Activated CD8-positive, alpha-beta T cell treated with anti-CD3 and anti-CD28 coated beads, Interleukin-2, amount 10 ng/mL, durations not matched to agents 7 days and 5 days (primary cell): ENCODE measurements around the gene TMIGD2. TPM values are rescaled to one million over a fixed set of nuclear protein-coding genes. Genes with fewer than 3 reads are reported as not detected.

Source experiments
- ATAC-seq: fragments of 150-1000 bp; cut with Tn5 transposase; one replicate; pipeline ENCODE4 v1.10.0; 2021; ENCODE audit warnings: moderate library complexity
- CTCF ChIA-PET: fragments of 350-600 bp; sonication (Branson Sonifier 250); formaldehyde crosslinking; loops from one replicate; lab custom pipeline; 2021; ENCODE audit warnings: antibody characterized with exemption; lab: Charles Lee
- POLR2A ChIA-PET: fragments of 350-600 bp; sonication (Branson Sonifier 250); formaldehyde crosslinking; loops from one replicate; lab custom pipeline; 2021; ENCODE audit warnings: antibody characterized with exemption; lab: Charles Lee
- DNase-seq: peaks from one replicate; pipeline ENCODE4 v3.0.0-alpha.2; 2020
- H3K27ac Mint-ChIP-seq: one replicate; pipeline ENCODE4 v1.8.0; 2021; ENCODE audit warnings: mild to moderate bottlenecking, mixed read lengths
- H3K27me3 Mint-ChIP-seq: one replicate; pipeline ENCODE4 v1.8.0; 2021; ENCODE audit warnings: low read depth, mixed read lengths
- H3K36me3 Mint-ChIP-seq: one replicate; pipeline ENCODE4 v1.8.0; 2021; ENCODE audit warnings: low read depth, mixed read lengths
- H3K4me1 Mint-ChIP-seq: one replicate; pipeline ENCODE4 v1.8.0; 2021; ENCODE audit warnings: low read depth, mixed read lengths
- H3K4me3 Mint-ChIP-seq: one replicate; pipeline ENCODE4 v1.8.0; 2021; ENCODE audit warnings: mild to moderate bottlenecking, mixed read lengths
- H3K9me3 Mint-ChIP-seq: one replicate; pipeline ENCODE4 v1.8.0; 2022; ENCODE audit warnings: mixed read lengths; ENCODE audit not compliant: insufficient read depth
- total RNA-seq, 2 experiments: library from RNA; stranded (reverse); gene quantifications; one replicate each; pipeline ENCODE4 v1.2.3, GENCODE V29; 2021

The TMIGD2 gene
- total RNA-seq, 2 experiments from 2014 or later: 35.9 to 39.5 TPM

DNA sequence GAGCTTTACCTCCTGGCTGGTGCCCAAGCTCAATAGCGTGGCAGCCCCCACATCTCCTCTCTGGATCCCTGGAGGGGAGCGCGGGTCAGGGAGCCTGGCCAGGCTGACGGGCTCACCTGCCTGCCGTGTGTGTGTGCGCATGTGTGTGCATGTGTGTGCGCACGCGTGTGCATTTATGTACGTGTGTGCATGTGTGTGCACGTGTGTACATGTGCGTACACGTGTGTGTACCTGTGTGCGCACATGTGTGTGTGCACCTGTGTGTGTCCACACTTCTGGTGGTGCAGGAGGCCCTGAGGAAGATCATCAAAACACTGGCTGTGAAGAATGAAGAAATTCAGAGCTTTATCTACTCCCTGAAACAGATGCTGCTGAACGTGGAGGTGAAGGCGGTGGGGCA, 3.5 kb upstream of the TMIGD2 start:
- DNase-seq (no peak), ATAC-seq (no peak)
- H3K36me3 Mint-ChIP-seq: peaks cover 12% of the 10 kb centered on the region
- H3K4me1 Mint-ChIP-seq: peaks cover 34% of the 10 kb centered on the region
- CTCF ChIA-PET: no interaction called here
- peak overlapping the region; percentile 64 for H3K4me3 Mint-ChIP-seq
- H3K27me3 Mint-ChIP-seq: no peaks in the 10 kb centered on the region
- POLR2A ChIA-PET: interaction anchor here (0.9 kb wide), 1 partner anchor 59 kb away, joined by 4 read pairs; the partner anchor contains the start of gene YJU2
- no peaks in the 10 kb centered on the region for H3K9me3 Mint-ChIP-seq
- peak overlapping the region; percentile 39 for H3K27ac Mint-ChIP-seq

DNA sequence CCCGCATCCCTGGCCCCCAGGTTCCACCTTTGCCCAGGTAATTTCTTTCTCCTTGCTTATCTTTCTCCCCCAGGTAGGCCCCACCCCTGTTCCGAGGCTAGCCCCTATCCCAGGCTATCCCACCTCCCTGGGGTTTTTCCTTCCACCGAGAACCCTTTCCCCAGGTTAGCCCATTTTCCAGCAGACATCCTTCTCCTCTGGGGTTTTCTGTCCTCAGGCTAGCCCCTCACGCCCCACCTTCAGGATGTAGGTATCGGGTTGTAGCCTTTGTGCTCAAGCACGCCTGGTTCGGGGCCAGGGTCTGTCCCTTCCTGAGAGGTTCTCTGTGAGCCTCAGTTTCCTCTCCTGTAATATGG, 3.0 kb upstream of the TMIGD2 start:
- ChIA-PET POLR2A (no interaction called here), CTCF (interaction anchor here (1.6 kb wide), 1 partner anchor 47 kb away, joined by 3 read pairs; no protein-coding TSS in a partner anchor)
- DNase-seq: no peak
- no peaks in the 10 kb centered on the region for H3K27me3 Mint-ChIP-seq
- no peaks in the 10 kb centered on the region for H3K9me3 Mint-ChIP-seq
- peaks cover 37% of the 10 kb centered on the region for H3K4me1 Mint-ChIP-seq
- no peak for ATAC-seq
- H3K36me3 Mint-ChIP-seq: peaks cover 8% of the 10 kb centered on the region
- peak overlapping the region; percentile 64 for H3K4me3 Mint-ChIP-seq
- H3K27ac Mint-ChIP-seq: peak overlapping the region; percentile 39

DNA sequence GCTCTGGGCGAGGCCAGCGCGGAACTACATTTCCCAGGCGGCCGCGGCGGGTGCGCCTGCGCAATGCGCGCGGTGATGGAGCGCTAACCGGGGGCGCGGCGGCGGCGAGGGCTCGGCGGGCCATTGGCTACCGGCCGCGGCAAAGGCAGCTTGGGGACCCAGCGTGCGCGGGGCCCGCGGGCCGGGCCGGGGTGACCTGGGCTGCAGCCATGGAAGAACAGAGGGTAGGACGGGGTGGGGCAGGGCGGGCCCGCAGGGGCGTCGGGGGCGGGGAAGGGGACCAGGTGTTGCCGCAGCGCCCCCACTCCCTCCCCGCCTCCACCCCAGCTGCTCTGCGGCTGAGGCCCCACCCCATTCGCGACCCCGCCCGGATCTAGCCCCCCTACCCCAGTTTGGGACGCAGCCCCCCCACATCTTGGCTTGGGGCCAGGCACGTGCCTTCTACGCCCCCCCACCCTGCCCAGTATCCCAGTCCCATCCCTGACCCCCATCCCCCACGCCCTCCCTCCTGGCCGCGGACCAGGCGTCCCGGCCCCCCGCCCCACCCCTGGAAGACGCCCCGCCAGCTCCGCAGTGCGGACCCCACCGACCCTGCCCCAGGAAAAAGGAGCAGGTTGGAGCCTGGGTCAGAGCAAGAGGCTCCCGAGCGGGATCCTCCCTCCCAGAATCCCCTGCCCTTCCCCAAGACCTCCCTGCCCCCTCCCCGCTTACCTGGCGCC, 2.5 kb upstream of the TMIGD2 start, which contains the start of gene FSD1:
FSD1 (plus strand) TSS at position 61 of the 719 bp plus-strand sequence; CDS start at position 210, 149 bp downstream.
- Mint-ChIP-seq H3K27ac (peak within 1 kb of the TSS; percentile 80), H3K9me3 (no peaks in the 10 kb centered on the region), H3K36me3 (peaks cover 5% of the 10 kb centered on the region), H3K4me1 (peaks cover 37% of the 10 kb centered on the region), H3K27me3 (no peaks in the 10 kb centered on the region), H3K4me3 (peak within 1 kb of the TSS; percentile 66)
- peak; percentile 86 for DNase-seq
- POLR2A ChIA-PET: interaction anchor here (1.2 kb wide), 1 partner anchor 27 kb away, joined by 3 read pairs; no protein-coding TSS in a partner anchor
- CTCF ChIA-PET: interaction anchor here (0.9 to 1.6 kb wide), 2 partner anchors 38 to 48 kb away, joined by 3 to 4 read pairs; partner anchors contain the start of gene MPND
- peak; percentile 87 for ATAC-seq

DNA sequence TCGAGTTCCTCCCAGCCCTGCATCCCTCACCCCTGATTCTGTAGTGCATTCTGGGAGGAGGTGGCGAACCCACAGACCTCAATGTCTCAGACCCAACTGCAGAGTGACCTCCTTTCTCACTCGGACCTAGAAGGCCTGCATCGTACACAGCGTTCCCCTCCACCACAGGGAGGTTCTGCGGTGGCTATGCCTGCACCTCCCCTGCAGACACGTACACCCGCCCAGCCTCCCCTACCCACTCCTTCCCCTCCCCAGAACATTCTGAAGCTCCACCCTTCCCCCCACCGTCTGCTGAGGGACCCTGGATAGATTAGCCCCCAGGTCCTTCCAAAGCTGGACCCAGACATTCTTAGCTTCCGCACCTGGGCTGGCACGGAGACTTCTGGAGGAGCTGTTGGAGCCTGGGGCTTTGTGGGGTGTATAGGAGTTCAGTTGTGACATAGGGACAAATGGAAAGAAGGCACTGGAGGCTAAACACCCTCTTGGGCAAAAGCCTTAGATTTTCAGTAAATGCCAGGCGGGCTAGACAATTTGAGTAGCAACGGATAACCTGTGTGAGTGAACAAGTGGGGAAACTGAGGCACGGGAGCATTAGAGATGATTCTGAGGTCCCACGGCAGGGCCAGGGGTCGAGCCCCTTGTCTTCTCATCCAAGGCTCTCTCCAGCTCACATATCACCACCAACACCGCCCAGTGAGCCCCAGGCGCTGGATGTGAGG, 1.8 kb upstream of the TMIGD2 start:
- H3K9me3 Mint-ChIP-seq: no peaks in the 10 kb centered on the region
- POLR2A ChIA-PET: interaction anchor here (0.5 to 1.2 kb wide), 2 partner anchors 26 to 37 kb away, joined by 3 read pairs; no protein-coding TSS in a partner anchor
- H3K4me3 Mint-ChIP-seq: peak overlapping the region; percentile 66
- peaks cover 41% of the 10 kb centered on the region for H3K4me1 Mint-ChIP-seq
- H3K27ac Mint-ChIP-seq: peak overlapping the region; percentile 80
- DNase-seq (peak; percentile 42), ATAC-seq (no peak)
- H3K36me3 Mint-ChIP-seq: peaks cover 3% of the 10 kb centered on the region
- H3K27me3 Mint-ChIP-seq: no peaks in the 10 kb centered on the region
- CTCF ChIA-PET: interaction anchor here (0.9 to 1.6 kb wide), 2 partner anchors 39 to 48 kb away, joined by 3 to 4 read pairs; partner anchors contain the start of gene MPND

DNA sequence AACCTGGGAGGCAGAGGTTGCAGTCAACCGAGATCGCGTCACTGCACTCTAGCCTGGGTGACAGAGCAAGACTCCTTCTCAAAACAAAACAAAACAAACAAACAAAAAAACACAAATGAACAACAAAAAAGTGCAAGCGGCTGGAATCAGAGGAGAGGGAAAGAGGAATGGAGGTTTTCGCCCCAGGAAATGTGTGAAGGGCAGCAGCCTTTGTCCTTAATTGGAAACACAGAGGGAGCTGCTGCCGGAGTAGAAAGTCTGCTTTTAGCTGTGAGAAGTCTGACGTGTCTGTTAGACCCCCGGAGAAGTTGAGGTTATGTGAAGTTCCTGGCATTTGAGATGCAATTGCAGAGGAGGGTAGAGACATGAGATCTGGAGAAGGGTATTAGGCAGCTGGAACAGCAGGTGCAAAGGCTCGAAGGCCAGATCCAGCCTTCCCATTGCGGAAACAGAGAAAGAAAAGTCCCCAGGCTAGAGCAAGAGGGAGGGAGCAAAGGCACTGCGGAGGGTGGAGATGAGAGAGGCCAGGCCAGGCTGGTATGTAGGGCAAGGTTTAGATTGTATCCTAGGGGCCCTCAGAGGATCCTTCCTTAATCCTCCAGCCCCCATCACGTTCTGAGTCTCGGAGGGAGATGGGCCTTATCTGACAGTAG, 473 bp downstream of the TMIGD2 start:
- Mint-ChIP-seq H3K36me3 (peaks cover 1% of the 10 kb centered on the region), H3K27me3 (no peaks in the 10 kb centered on the region), H3K27ac (peak overlapping the region; percentile 82), H3K4me3 (peak overlapping the region; percentile 84), H3K4me1 (peaks cover 52% of the 10 kb centered on the region), H3K9me3 (no peaks in the 10 kb centered on the region)
- DNase-seq (peak; percentile 31), ATAC-seq (peak; percentile 35)
- ChIA-PET POLR2A (interaction anchor here (0.6 to 1.7 kb wide), 4 partner anchors 41 to 105 kb away, joined by 3 to 4 read pairs (median 4); partner anchors contain the start of gene YJU2), CTCF (interaction anchor here (0.9 to 1.7 kb wide), 4 partner anchors 35 to 99 kb away, joined by 3 to 7 read pairs (median 4); partner anchors contain the start of genes MPND and SH3GL1)

DNA sequence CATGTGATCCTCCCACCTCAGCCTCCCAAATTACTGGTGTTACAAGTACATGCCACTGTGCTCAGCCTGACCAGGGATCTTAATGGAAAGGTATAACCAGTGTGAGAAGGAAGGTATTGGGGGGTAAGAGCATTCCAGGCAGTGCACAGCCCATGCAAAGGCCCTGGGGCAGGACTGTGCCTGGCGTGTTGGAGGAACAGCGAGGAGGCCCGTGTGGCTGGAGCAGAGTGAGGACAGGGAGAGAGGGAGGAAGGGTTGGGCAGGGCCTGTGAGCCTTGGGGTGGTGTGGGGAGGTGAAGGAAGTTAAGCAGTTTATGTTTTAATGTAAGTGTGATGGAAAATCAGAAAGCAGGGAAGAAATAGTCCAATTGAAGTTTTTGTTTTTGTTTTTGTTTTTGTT, 1.6 kb downstream of the TMIGD2 start:
- Mint-ChIP-seq H3K4me3 (peak overlapping the region; percentile 32), H3K4me1 (peaks cover 50% of the 10 kb centered on the region), H3K9me3 (no peaks in the 10 kb centered on the region), H3K36me3 (peaks cover 1% of the 10 kb centered on the region), H3K27me3 (no peaks in the 10 kb centered on the region), H3K27ac (peak overlapping the region; percentile 54)
- POLR2A ChIA-PET: no interaction called here
- ATAC-seq (no peak), DNase-seq (no peak)
- CTCF ChIA-PET: no interaction called here

DNA sequence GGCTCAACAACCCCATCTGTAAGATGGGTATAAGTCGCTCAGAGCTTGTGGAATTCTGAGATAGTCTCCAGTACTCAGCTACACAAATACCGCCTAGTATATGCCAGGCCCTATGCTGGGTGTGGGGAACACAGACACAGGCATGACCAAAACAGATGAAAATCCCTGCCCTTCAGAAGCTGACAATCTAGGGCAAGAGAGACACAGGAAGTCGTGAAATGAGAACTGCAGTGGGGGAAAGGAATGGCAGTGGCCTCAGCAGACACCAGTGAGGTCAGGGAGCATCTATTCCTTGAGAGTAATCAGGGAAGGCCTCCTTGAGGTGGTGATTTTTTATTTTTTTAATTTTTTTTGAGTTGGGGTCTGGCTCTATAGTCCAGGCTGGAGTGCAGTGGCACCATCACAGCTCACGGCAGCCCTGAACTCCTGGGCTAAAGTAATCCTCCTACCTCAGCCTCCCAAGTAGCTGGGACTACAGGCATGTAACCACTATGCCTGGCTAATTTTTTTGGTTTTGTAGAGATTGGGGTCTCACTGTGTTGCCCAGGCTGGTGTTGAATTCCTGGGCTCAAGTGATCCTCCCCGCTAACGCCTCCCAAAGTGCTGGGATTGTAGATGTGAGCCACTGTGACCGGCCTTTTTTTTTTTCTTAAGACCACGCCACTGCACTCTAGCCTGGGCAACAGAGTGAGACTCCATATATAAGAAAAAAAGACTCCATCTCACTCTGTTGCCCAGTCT, 3.2 kb downstream of the TMIGD2 start:
- DNase-seq: no peak
- Mint-ChIP-seq H3K36me3 (peaks cover 1% of the 10 kb centered on the region), H3K27me3 (no peaks in the 10 kb centered on the region), H3K4me3 (no peak overlapping the region), H3K4me1 (peaks cover 42% of the 10 kb centered on the region), H3K27ac (peak overlapping the region; percentile 75), H3K9me3 (no peaks in the 10 kb centered on the region)
- ATAC-seq: no peak
- ChIA-PET POLR2A (no interaction called here), CTCF (interaction anchor here (1.2 to 1.9 kb wide), 4 partner anchors 32 to 54 kb away, joined by 4 to 10 read pairs (median 4); partner anchors contain the start of gene STAP2)

DNA sequence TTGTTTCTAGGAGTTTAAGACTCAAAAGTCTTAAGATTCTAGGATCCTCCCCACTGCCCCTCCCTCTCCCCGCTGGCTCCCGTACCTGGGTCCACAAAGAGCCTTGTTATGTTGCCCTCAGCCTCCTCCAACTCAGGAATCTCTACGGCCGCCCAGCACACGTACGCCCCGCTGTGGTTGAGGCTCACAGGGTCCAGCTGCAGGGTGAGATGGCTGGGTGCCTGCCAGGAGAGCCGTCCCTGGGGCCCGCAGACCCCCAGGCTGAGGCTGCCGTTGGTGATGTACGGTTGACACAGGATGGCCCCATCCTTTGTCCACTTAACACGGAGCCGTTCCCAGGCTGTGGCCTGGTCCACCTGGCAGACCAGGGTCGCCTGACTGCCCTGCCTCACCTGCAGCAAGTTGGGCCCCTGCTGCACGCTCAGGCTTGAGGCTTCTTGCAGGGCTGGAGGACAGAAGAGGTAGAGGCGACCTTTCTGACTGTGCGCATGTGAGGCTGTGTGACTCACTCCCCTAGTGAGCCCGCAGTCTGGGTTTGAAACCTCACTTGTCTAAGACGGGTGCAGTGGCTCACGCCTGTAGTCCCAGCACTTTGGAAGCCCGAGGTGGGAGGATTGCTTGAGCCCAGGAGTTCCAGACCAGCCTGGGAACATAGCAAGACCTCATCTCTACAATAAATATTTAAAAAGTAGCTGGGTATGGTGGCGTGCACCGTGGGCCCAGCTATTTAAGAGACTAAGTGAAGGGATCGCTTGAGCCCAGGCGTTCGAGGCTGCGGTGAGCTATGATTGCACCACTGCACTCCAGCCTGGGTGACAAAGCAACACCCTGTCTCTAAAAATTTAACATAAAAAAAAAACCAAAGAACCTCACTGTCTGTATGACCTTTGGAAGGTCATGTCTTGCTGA, 4.0 kb downstream of the TMIGD2 start:
- Mint-ChIP-seq H3K9me3 (no peaks in the 10 kb centered on the region), H3K27ac (peak overlapping the region; percentile 75), H3K4me3 (no peak overlapping the region), H3K27me3 (no peaks in the 10 kb centered on the region), H3K4me1 (peaks cover 37% of the 10 kb centered on the region), H3K36me3 (peaks cover 1% of the 10 kb centered on the region)
- CTCF ChIA-PET: interaction anchor here (1.2 to 1.9 kb wide), 4 partner anchors 31 to 55 kb away, joined by 4 to 10 read pairs (median 4); partner anchors contain the start of gene STAP2
- POLR2A ChIA-PET: no interaction called here
- peak; percentile 42 for DNase-seq
- ATAC-seq: peak; percentile 50

DNA sequence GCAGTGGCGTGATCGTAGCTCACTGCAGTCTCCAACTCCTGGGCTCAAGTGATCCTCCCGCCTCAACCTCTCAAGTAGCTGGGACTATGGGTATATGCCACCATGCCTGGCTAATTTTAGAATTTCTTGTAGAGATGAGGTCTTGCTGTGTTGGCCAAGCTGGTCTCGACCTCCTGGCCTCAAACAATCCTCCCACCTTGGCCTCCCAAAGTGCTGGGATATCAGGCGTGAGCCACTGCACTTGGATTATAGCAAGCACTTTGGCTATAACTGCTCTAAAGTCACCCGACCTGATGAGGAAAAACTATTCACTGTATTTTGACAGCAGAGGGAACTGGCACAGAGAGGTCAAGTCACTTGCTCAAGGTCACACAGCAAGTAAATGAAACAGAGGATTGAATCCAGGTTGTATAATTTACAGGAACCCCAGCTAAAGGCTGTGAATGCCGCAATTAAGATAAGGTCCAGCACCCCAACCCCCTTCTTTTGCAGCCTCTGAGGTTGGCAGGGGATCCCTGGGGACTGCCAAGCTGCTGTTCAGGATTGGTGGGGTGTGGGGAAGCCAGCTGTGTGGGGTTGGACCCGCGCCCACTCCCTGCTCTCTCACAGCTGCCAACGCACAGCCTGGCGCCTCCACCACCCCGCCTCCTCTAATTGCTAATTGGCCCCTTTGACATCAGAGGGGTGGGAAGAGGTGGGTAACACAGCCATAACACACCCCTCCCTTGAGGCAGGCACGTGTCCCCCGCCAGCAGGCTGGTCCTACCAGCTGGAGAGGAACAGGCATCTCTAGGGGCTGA, 6.0 kb downstream of the TMIGD2 start:
- ChIA-PET POLR2A (interaction anchor here (0.6 kb wide), 1 partner anchor 49 kb away, joined by 3 read pairs; the partner anchor contains the start of gene YJU2), CTCF (interaction anchor here (2.0 kb wide), 1 partner anchor 29 kb away, joined by 9 read pairs; no protein-coding TSS in a partner anchor)
- peaks cover 21% of the 10 kb centered on the region for H3K4me1 Mint-ChIP-seq
- peaks cover 1% of the 10 kb centered on the region for H3K36me3 Mint-ChIP-seq
- ATAC-seq: no peak
- no peak overlapping the region for H3K4me3 Mint-ChIP-seq
- H3K27me3 Mint-ChIP-seq: no peaks in the 10 kb centered on the region
- no peak for DNase-seq
- H3K27ac Mint-ChIP-seq: no peak overlapping the region
- H3K9me3 Mint-ChIP-seq: no peaks in the 10 kb centered on the region
